GM21423 (cell line): Measurements from ENCODE around the gene DNAJB13.

Source experiments
- ATAC-seq: cut with Tn5 transposase; IDR thresholded peaks from one replicate; pipeline ENCODE4 v1.9.1; 2021; ENCODE audit warnings: mild to moderate bottlenecking, moderate library complexity; ENCODE audit not compliant: unreplicated experiment

The DNAJB13 gene

DNA sequence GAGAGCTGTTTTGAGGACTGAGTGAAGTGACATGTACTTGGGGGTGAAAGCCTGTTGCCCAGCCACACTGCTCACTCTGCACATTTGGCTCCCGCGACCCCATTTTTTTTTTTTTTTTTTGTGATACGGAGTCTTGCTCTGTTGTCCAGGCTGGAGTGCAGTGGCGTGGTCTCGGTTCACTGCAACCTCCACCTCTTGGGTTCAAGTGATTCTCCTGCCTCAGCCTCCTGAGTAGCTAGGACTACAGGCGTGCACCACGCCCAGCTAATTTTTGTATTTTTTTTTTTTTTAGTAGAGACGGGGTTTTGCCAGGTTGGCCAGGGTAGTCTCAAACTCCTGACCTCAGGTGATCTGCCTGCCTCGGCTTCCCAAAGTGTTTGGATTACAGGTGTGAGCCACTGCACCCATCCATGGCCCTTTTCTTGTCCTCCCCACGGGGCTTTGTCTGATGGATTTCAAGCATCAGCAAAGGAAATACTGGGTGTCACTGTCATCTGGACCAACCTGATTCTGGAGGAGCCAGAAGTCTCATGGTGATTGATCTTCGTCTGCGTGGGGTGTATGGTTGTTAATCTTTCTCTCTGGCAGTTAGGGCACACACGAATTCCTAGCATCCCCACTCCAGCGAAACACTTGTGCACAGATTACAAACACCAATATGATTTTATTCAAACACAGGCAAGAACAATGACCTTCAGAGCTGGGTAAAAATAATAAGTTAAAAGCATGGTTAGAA is 61.4 kb downstream of the DNAJB13 start:
- no peak for ATAC-seq

DNA sequence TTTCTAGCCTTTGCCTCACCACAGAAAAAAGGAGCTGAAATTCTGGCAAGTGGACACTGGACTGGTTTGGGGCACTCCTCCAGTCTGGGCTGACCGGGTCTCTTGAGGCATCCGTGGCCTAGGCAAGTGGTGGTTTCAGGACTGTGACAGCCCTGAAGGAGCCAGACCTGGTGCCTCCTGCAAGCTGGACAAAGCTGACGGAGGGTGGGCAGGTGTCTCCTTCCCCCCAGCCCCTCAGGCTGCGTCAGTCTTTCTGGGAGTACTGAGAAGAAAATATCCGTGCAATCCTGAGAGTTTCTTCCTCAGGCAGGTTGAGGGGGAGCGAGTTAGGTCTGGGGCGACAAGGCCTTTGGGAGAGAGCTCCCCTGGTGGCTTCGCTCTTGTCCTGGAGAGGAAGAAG is 62.3 kb downstream of the DNAJB13 start:
- ATAC-seq: no peak

DNA sequence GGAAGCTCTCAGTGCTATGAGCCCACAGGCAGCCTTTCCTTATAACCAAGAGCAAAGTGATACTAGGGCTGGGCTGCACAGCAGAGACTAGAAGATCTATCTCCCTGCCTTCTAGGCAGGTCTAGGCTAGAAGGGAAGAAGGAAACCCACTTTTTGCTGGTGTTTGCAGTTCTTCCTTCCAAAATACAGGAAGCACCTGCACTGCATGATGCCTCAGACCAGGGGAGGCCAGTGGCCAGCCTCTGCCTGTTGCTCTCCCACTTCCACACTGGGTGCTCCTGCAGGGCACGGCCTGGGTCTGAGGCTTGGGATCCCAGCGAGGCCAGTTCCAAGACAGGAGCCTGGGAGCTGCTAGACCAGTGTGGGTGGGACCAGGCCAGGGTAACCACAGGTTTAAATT is 64.1 kb downstream of the DNAJB13 start:
- ATAC-seq: no peak

DNA sequence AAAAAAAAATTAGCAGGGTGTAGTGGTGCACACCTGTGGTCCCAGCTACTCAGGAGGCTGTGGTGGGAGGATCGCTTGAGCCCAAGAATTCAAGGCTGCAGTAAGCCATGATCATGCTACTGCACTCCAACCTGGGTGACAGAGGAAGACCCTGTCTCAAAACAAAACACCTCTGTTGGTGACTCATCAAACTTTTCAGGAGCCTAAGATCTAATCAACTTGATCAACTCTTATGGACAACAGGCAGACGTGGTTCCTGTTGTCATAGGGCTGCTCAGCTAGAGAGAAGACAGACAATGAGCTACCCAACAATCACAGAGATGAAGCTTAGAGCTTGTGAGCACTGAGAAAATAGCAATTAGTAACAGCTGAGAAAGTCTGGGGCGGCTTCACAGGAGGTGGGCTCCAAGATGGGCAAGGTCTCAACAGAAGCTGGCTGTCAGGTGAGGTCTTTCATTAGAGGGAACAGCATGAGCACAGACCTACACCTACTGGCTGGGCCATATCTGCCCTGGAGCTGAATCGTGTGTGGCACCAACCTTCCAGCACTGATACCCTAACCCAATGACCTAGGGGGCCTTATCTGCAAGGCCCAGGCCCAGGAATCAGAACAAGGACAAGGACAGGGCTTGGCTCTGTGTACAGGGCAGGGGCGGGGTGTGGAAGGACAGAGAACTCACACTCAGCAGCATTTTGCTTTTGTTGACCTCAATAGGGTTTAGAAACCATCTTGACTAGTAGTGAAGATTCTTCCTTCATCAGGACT is 65.3 kb downstream of the DNAJB13 start:
- no peak for ATAC-seq

DNA sequence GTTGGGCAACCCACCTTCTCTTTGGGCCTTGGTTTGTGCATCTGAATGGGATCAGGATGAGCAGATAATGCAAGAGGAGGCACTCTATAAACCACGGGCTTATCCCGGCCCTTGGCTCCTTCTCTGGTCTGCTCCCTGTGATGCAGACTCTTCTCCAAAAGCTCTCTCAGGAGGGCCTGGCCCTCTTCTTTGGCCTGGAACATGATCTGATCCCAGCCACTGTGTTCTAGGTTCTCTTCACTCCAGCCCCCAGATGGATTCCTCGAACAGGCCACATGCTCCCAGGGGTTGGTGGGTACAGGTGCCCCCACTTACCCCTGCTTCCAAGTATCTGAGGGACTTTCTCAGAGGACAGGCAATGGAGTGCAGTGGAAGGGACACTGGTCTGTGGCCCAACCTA is 66.8 kb downstream of the DNAJB13 start:
- no peak for ATAC-seq

DNA sequence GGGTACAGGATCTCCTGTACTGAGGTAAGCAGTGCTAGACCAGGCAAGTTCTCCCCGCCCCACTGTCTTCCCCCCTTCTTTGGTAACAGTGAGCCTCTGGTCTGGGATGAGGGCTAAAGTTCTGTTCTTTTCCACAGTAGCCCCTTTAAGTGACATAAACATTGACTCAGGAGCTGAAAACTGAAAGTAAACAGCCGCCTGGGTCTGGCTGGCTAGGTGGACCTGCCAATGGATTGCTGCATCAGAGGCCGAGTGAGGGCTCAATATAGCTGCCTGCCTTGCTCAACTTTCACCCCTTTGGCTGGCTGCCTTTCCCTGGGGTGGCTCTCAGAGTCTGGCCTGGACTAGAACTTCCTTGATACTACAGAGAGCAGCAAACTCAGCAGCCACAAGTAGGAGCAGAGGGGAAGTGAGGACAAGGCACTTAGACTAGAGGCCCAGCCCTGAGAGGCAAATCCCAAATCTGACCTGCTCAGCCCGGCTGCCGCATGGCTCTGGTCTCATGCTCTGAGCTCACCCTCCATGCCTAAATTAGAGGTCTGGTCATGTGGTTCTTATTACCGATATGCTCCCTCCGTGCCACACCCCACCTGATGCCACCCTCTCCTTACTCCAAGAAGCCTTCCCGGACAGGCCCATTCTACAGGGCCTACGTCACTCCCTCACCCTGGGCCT is 67.6 kb downstream of the DNAJB13 start:
- ATAC-seq: no peak

DNA sequence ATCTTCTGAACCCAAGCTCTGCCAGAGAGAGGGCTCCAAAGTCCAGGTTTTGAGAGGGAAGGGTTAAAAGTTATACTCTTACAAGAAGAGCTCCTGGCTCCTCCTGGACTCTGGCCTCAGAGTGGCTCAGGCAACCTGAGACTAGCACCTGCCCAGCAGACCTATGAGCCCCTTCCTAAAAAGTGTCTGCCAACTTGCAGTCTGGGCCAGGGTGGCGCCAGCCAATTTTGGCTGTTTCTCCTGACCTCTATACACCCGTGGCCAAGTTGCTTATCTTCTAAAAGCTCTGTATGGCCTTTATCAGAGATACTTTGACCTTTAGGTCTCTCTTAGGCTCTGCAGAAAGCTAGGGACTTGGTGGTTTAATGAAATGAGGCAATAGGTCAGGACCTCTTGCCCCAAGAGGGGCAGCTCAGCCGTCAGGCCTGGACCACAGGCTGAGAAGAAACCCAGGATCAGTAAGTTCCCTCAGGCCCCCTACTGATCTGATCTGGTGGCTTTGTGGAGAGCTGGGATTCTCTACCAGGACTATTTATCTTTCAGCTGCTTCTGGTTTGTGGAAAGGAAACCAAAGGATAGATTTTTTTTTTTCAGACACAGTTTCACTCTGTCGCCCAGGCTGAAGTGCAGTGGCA is 68.4 kb downstream of the DNAJB13 start:
- ATAC-seq: no peak

DNA sequence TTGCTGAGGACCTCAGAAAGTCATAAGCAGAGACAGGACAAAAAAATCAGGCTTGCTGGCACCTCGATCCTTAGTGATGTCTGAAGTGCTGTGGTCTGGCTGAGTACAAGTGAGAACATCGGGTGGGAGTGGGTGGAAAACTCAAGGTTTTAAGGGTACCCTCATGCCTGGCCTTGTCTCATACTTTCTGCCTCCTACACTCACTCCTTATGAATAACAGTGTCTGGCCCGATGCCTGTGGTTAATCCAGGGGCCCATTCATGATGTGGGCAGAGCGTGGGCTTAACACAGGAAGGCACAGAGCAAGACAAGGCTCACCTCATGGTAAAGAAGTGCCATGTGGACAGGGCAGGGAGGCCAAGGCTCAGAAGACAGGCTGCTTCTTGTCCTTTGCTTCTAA is 69.0 kb downstream of the DNAJB13 start:
- no peak for ATAC-seq
